ENCODE measurements around the gene KIF1A.

GRCh38 chr2:240858321-240858720, 38.3 kb upstream of the KIF1A start:
- TF ChIP-seq, protein P1, sequence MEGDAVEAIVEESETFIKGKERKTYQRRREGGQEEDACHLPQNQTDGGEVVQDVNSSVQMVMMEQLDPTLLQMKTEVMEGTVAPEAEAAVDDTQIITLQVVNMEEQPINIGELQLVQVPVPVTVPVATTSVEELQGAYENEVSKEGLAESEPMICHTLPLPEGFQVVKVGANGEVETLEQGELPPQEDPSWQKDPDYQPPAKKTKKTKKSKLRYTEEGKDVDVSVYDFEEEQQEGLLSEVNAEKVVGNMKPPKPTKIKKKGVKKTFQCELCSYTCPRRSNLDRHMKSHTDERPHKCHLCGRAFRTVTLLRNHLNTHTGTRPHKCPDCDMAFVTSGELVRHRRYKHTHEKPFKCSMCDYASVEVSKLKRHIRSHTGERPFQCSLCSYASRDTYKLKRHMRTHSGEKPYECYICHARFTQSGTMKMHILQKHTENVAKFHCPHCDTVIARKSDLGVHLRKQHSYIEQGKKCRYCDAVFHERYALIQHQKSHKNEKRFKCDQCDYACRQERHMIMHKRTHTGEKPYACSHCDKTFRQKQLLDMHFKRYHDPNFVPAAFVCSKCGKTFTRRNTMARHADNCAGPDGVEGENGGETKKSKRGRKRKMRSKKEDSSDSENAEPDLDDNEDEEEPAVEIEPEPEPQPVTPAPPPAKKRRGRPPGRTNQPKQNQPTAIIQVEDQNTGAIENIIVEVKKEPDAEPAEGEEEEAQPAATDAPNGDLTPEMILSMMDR (IDR thresholded peaks at IDR 0.05; ENCODE audit: control extremely low read depth in 1 of 3, insufficient read depth in 1 of 3, low read depth in 1 of 3, low read length in 3 of 3) = no peak
- TF ChIP-seq CHD2 (IDR thresholded peaks at IDR 0.05; ENCODE audit: low read length) = no peak
- TF ChIP-seq POLR2A (IDR thresholded peaks at IDR 0.05; ENCODE audit: control extremely low read depth in 1 of 2, low read depth in 2 of 2, low read length in 2 of 2) = no peak
- no peak for TF ChIP-seq POLR2AphosphoS5 (IDR thresholded peaks at IDR 0.05; ENCODE audit: low read depth, low read length)
